Spleen (tissue), 11 donors: ENCODE measurements around the gene KIAA1549. TPM values are rescaled to one million over a fixed set of nuclear protein-coding genes. Genes with fewer than 3 reads are reported as not detected.

Experiments used
- DNase-seq: peaks from one replicate; pipeline ENCODE4 v3.0.0-alpha.2; 2020
- H3K27ac ChIP-seq, 8 donors: fragments of 200-600 bp; sonication (generic) in 7 of 8; 1 replicate in 4 of 8; 2 replicates in 4 of 8; pipeline versions ENCODE4 v1.5.0 to v1.8.0; 2016 to 2021; ENCODE audit warnings: inconsistent platforms in 4 of 8, mild to moderate bottlenecking in 4 of 8, moderate library complexity in 1 of 8
- H3K27me3 ChIP-seq, 7 donors: fragments of 200-600 bp; sonication (generic) in 6 of 7; replicated peaks in 1 of 7; 1 replicate in 4 of 7; 2 replicates in 3 of 7; pipeline versions ENCODE4 v1.5.0 to v1.8.0; 2016 to 2021; ENCODE audit warnings: inconsistent platforms in 3 of 7, mild to moderate bottlenecking in 1 of 7
- H3K36me3 ChIP-seq, 6 donors: fragments of 200-600 bp; sonication (generic) in 5 of 6; 1 replicate in 4 of 6; 2 replicates in 2 of 6; pipeline versions ENCODE4 v1.5.0 to v1.8.0; 2016 to 2021; ENCODE audit warnings: inconsistent platforms in 2 of 6
- H3K4me1 ChIP-seq, 6 donors: fragments of 200-600 bp; sonication (generic) in 5 of 6; 1 replicate in 3 of 6; 2 replicates in 3 of 6; pipeline versions ENCODE4 v1.5.0 to v1.8.0; 2016 to 2021; ENCODE audit warnings: inconsistent platforms in 3 of 6
- H3K4me3 ChIP-seq, 8 donors: fragments of 200-600 bp; sonication (generic) in 7 of 8; 1 replicate in 4 of 8; 2 replicates in 4 of 8; pipeline versions ENCODE4 v1.5.0 to v1.8.0; 2016 to 2021; ENCODE audit warnings: inconsistent platforms in 4 of 8, mild to moderate bottlenecking in 4 of 8, moderate library complexity in 2 of 8
- H3K9me3 ChIP-seq, 8 donors: fragments of 200-600 bp; sonication (generic) in 7 of 8; 1 replicate in 4 of 8; 2 replicates in 4 of 8; pipeline versions ENCODE4 v1.5.0 to v1.8.0; 2016 to 2021; ENCODE audit warnings: inconsistent platforms in 4 of 8
- POLR2A ChIP-seq, 3 donors: fragments of 450-650 bp; IDR thresholded peaks; one replicate each; pipeline ENCODE4 v1.5.1; 2017; ENCODE audit warnings: antibody characterized with exemption in 3 of 3, mild to moderate bottlenecking in 1 of 3
- POLR2AphosphoS5 ChIP-seq, 3 donors: sonication (generic); formaldehyde crosslinking; IDR thresholded peaks; one replicate each; pipeline ENCODE4 v1.5.1; 2017; ENCODE audit warnings: antibody characterized with exemption in 3 of 3
- WGBS, 5 donors: extraction: QIAGEN DNeasy Blood & Tissue Kit in 3 of 5; methylation state at CpG; one replicate each; pipeline versions ENCODE4 v1.1.5 to v1.1.7; 2013 to 2018; 5-methylcytosine and 5-hydroxymethylcytosine counted together
- intact Hi-C: fragments of 100-400 bp; cut with DNase I; formaldehyde crosslinking; loops from one replicate; pipeline ENCODE4 v1.15.0; 2023; ENCODE audit warnings: low total_unique reads
- polyA plus RNA-seq, 3 donors: library from polyadenylated mRNA; stranded (reverse); fragments of 200-250 nt; gene quantifications; one replicate each; pipeline ENCODE4 v1.2.1, GENCODE V29; 2013
- total RNA-seq, 7 donors: library from RNA; depleted of rRNA in 3 of 7; stranded (reverse); fragments of >200 nt in 3 of 7; fragmentation: NEBNext Ultra II Directional in 4 of 7; extraction: Animal tissue kit (Norgen Biotek cat#: 25700) in 4 of 7; gene quantifications; one replicate each; pipeline versions ENCODE4 v1.1.0 to v1.2.1, GENCODE V29; 2016 to 2021
- TF ChIP-seq, protein P1 (sequence below), 11 experiments: fragments of 200-600 bp in 7 of 11; fragments of 450-650 bp in 4 of 11; sonication (generic) in 4 of 11; IDR thresholded peaks in 8 of 11; conservative IDR thresholded peaks in 3 of 11; 1 replicate in 7 of 11; 2 replicates in 4 of 11; pipeline versions ENCODE4 v1.4.0 to v1.8.0; 2016 to 2021; ENCODE audit warnings: antibody characterized with exemption in 11 of 11, inconsistent platforms in 4 of 11, mild to moderate bottlenecking in 1 of 11
- donor health status: healthy with polysubstance abuse.
- donor health status: DM: no; HTN: no; CAD: no; lungs with moderate emphysema.
- donor health status: DM: no; HTN: no; CAD: no.
- donor health status: Bipolar disorder and iron deficiency.
- donor health status: healthy.
- donor health status: DM: no; HTN: no; CAD: no.
- donor health status: DM: yes; HTN: yes; CAD: no.

The KIAA1549 gene
- total and polyA plus RNA-seq, 10 donors = 0.03 to 1.8 (median 0.85) TPM

DNA sequence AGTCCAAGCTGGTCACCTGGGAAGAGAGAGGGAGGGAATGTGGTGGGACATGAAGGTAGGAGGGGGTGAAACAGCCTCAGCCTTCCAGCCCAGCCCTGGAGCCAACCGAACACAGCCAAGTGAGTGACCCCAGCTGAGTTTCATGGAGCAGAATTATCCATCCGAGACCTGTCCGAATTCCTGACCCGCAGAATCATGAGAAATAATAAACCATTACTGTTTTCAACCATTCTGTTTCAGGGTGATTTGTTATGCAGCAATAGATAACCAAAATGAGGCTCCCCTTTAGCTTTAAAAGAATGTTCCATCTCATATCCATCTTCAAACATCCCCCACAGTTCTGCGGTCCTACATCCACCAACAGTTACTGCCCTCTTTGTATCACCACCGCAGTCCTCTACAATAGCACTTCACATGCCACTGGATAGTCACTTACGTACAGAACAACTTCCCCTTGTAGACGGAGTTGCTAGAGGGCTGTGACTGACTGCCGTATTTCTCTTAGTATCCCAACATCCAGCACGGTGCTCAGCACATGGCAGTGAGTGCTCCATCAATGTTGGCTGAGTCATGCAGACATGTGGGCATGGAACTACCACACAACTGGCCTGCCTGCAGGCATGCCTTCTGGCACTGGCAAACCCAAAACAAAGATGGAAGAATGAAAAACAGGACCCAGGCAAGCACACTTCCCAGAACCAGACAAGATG, 18.5 kb downstream of the KIAA1549 start:
- H3K36me3 ChIP-seq = no peaks in the 10 kb centered on the region
- no peak overlapping the region for H3K4me3 ChIP-seq
- TF ChIP-seq POLR2AphosphoS5 (IDR thresholded peaks at IDR 0.05) (no peak), POLR2A (IDR thresholded peaks at IDR 0.05) (no peak)
- TF ChIP-seq, protein P1, sequence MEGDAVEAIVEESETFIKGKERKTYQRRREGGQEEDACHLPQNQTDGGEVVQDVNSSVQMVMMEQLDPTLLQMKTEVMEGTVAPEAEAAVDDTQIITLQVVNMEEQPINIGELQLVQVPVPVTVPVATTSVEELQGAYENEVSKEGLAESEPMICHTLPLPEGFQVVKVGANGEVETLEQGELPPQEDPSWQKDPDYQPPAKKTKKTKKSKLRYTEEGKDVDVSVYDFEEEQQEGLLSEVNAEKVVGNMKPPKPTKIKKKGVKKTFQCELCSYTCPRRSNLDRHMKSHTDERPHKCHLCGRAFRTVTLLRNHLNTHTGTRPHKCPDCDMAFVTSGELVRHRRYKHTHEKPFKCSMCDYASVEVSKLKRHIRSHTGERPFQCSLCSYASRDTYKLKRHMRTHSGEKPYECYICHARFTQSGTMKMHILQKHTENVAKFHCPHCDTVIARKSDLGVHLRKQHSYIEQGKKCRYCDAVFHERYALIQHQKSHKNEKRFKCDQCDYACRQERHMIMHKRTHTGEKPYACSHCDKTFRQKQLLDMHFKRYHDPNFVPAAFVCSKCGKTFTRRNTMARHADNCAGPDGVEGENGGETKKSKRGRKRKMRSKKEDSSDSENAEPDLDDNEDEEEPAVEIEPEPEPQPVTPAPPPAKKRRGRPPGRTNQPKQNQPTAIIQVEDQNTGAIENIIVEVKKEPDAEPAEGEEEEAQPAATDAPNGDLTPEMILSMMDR (IDR thresholded peaks at IDR 0.05 in 8 of 11, conservative IDR thresholded peaks at IDR 0.05 in 3 of 11) = no peak
- 66 to 82% (median 76%) methylated on average over 10 of the region's 10 CpGs for WGBS, 5 donors
- H3K27ac ChIP-seq = no peak overlapping the region
- no peaks in the 10 kb centered on the region for H3K9me3 ChIP-seq
- no peaks in the 10 kb centered on the region for H3K27me3 ChIP-seq
- intact Hi-C loops = no loop called here
- H3K4me1 ChIP-seq = no peaks in the 10 kb centered on the region
- no peak for DNase-seq

DNA sequence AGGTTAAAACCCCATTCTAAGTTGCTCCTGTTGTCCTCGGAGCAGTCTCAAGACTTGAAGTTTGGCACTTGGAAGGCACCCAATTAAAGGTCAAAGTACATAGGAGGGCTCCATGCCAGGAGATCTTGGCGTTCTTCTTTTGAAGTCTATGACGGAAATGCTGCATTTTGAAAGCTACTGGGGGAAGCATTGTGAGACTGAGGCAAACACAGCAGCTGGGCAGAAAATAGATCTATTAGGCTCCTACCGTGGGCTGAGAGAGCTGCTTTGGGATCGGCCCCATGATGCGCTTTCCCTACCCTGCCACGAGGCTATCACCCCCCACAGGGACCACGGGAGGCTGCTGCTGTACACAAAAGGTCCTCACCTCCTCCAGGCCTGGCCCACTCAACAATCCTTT, 20.0 kb downstream of the KIAA1549 start:
- H3K27ac ChIP-seq = peak overlapping the region in 4 of 8 donors; percentile 10 to 51 (median 30)
- WGBS, 5 donors = 62 to 86% (median 73%) methylated on average over 8 of the region's 8 CpGs

DNA sequence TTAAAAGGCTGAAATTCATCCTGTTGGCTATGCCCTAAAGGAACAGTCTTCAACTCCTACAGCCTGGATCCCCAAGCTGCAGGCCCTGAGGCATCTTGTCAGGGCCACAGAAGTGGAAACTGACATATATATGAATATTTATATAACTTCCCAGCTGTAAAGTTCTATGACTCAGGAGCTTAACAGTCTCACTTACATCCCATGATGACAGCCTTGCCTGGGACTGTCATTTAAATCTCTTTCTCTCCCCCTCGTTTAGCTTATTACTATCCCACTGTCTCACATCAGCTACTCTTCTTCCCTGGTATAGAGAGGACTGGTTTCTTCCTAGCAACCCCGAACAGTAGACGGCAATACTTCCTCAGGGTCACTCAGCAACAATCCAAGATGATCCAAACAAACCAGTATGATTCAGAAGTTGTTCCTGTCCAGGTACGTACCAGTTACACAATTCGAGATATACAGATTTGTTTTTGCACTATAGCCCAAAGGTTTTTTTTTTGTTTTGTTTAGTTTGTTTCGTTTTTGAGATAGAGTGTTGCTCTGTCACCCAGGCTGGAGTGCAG, 22.7 kb downstream of the KIAA1549 start:
- Histone ChIP-seq H3K27me3 (no peaks in the 10 kb centered on the region), H3K4me3 (no peak overlapping the region), H3K27ac (no peak overlapping the region), H3K9me3 (peaks cover 0 to 4% (median 0%) of the 10 kb centered on the region in 8 donors), H3K36me3 (no peaks in the 10 kb centered on the region), H3K4me1 (no peaks in the 10 kb centered on the region)
- intact Hi-C loops = no loop called here
- no peak for TF ChIP-seq POLR2AphosphoS5 (IDR thresholded peaks at IDR 0.05)
- TF ChIP-seq POLR2A (IDR thresholded peaks at IDR 0.05) = no peak
- TF ChIP-seq, protein P1 (IDR thresholded peaks at IDR 0.05 in 8 of 11, conservative IDR thresholded peaks at IDR 0.05 in 3 of 11) = no peak
- WGBS, 5 donors = 79 to 91% (median 81%) methylated on average over 6 of the region's 6 CpGs
- no peak for DNase-seq

More for the DNA sequence above, 20.0 kb downstream of the KIAA1549 start:
- Histone ChIP-seq H3K9me3 (peaks cover 0 to 4% (median 0%) of the 10 kb centered on the region in 8 donors), H3K4me3 (no peak overlapping the region), H3K4me1 (no peaks in the 10 kb centered on the region), H3K36me3 (no peaks in the 10 kb centered on the region), H3K27me3 (no peaks in the 10 kb centered on the region)
- TF ChIP-seq, protein P1 (IDR thresholded peaks at IDR 0.05 in 8 of 11, conservative IDR thresholded peaks at IDR 0.05 in 3 of 11) = no peak
- TF ChIP-seq POLR2A (IDR thresholded peaks at IDR 0.05) (no peak), POLR2AphosphoS5 (IDR thresholded peaks at IDR 0.05) (no peak)
- intact Hi-C loops = no loop called here
- no peak for DNase-seq

DNA sequence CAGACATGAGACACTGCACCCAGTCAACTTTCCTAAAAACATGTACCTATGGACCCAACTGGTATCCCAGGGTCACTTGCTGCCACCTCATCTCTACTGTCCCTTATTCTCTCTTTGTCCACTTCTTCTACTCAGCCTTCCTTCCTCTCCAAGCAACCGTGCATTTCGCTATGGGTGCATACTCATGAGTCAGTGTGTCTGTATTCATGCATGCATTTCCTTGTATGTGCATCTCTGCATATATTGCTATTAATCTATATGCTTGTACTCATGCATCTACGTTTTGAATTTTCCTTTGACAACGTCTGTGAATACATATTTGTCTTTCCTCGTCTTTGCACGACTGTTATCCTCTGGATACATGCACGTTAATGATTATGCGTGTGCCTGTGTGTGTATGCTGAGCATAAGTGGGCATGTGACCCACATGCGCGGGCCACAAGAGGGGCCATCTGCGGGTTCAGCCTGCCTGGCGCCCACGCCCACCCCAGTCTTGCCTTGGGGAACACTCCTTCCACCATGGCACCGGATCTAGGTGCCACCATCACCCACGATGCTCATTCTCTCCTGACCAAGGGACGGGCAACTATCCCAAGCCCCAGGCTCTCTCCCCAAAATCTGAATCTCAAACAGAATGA, 23.3 kb downstream of the KIAA1549 start:
- Histone ChIP-seq H3K27ac (no peak overlapping the region), H3K27me3 (no peaks in the 10 kb centered on the region), H3K4me1 (no peaks in the 10 kb centered on the region), H3K4me3 (no peak overlapping the region), H3K9me3 (peaks cover 0 to 4% (median 0%) of the 10 kb centered on the region in 8 donors), H3K36me3 (no peaks in the 10 kb centered on the region)
- no peak for DNase-seq
- WGBS, 5 donors = 89 to 94% (median 92%) methylated on average over 16 of the region's 16 CpGs
- intact Hi-C loops = no loop called here
- no peak for TF ChIP-seq POLR2A (IDR thresholded peaks at IDR 0.05)
- no peak for TF ChIP-seq POLR2AphosphoS5 (IDR thresholded peaks at IDR 0.05)
- TF ChIP-seq, protein P1 (IDR thresholded peaks at IDR 0.05 in 8 of 11, conservative IDR thresholded peaks at IDR 0.05 in 3 of 11) = no peak
